SH-SY5Y (cell line): ENCODE measurements around the gene MEOX1.

Experiments used
- GATA2 ChIP-seq: IDR thresholded peaks from 2 replicates; pipeline ENCODE4 v1.6.1; 2011; ENCODE audit warnings: mild to moderate bottlenecking, low read depth, low read length
- GATA3 ChIP-seq: IDR thresholded peaks from 2 replicates; pipeline ENCODE4 v1.6.1; 2011; ENCODE audit warnings: low read depth, mild to moderate bottlenecking, low read length, moderate library complexity

GRCh38 chr17:43603321-43603720, 58.4 kb downstream of the MEOX1 start:
- TF ChIP-seq GATA2 (no peak), GATA3 (no peak)
